ENCODE data around the gene PES1.

DNA sequence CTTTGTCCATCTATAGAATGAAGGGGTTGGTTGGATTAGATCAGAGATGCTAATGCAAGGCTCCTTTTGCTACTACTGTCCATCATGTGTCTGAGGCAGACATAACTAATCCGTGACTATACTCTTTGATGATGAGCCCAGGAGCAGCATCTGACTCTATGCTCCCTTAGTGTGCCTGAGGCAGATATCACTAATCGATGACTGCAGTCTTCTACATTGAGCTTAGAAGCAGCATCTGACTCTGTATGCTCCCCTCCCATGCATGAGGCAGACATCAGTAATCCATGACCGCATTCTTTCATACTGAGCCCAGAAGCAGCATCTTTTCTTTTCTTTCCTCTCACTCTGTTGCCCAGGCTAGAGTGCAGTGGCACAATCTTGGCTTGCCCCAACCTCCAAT lies 19.5 kb upstream of the PES1 start:
- TF ChIP-seq POLR2A (IDR thresholded peaks at IDR 0.05) (no peak), POLR2AphosphoS5 (IDR thresholded peaks at IDR 0.05; ENCODE audit: insufficient read depth in 1 of 2, low read depth in 1 of 2) (no peak)
- TF ChIP-seq, protein P1, sequence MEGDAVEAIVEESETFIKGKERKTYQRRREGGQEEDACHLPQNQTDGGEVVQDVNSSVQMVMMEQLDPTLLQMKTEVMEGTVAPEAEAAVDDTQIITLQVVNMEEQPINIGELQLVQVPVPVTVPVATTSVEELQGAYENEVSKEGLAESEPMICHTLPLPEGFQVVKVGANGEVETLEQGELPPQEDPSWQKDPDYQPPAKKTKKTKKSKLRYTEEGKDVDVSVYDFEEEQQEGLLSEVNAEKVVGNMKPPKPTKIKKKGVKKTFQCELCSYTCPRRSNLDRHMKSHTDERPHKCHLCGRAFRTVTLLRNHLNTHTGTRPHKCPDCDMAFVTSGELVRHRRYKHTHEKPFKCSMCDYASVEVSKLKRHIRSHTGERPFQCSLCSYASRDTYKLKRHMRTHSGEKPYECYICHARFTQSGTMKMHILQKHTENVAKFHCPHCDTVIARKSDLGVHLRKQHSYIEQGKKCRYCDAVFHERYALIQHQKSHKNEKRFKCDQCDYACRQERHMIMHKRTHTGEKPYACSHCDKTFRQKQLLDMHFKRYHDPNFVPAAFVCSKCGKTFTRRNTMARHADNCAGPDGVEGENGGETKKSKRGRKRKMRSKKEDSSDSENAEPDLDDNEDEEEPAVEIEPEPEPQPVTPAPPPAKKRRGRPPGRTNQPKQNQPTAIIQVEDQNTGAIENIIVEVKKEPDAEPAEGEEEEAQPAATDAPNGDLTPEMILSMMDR (IDR thresholded peaks at IDR 0.05) = no peak

Measured in vagina (tissue), 2 donors.